GM12873 (cell line): ENCODE results near the gene FOSL2.

ENCODE experiments used
- CTCF ChIP-seq: IDR thresholded peaks from 2 replicates; pipeline ENCODE4 v1.5.1; 2012; ENCODE audit warnings: low read depth, mild to moderate bottlenecking, moderate library complexity, low read length, control low read depth; ENCODE audit not compliant: insufficient read depth; ENCODE audit errors: missing control alignments

Gene FOSL2

GRCh38 chr2:28412625-28413151 is 20.0 kb downstream of the FOSL2 start:
- no peak for TF ChIP-seq CTCF

- no peak for TF ChIP-seq CTCF
Measured at GRCh38 chr2:28413152-28413898, 20.7 kb downstream of the FOSL2 start.

GRCh38 chr2:28413899-28414295 is 21.2 kb downstream of the FOSL2 start:
- TF ChIP-seq CTCF = no peak

- TF ChIP-seq CTCF = no peak
Measured at GRCh38 chr2:28414583-28414982, 21.9 kb downstream of the FOSL2 start.

- no peak for TF ChIP-seq CTCF
Measured at GRCh38 chr2:28415010-28415409, 22.4 kb downstream of the FOSL2 start.

- no peak for TF ChIP-seq CTCF
Measured at GRCh38 chr2:28415715-28416114, 23.1 kb downstream of the FOSL2 start.

GRCh38 chr2:28419003-28419402 is 26.3 kb downstream of the FOSL2 start:
- no peak for TF ChIP-seq CTCF
